ENCODE measurements around the gene UBAP2L. TPM values are rescaled to one million over a fixed set of nuclear protein-coding genes. Genes with fewer than 3 reads are reported as not detected.

UBAP2L gene
- total and polyA plus RNA-seq, 9 of the 15 experiments (the other 6 are each of a cell fraction or from before 2014, with no cell fraction given), result 75.0 to 245 (median 119) TPM

DNA sequence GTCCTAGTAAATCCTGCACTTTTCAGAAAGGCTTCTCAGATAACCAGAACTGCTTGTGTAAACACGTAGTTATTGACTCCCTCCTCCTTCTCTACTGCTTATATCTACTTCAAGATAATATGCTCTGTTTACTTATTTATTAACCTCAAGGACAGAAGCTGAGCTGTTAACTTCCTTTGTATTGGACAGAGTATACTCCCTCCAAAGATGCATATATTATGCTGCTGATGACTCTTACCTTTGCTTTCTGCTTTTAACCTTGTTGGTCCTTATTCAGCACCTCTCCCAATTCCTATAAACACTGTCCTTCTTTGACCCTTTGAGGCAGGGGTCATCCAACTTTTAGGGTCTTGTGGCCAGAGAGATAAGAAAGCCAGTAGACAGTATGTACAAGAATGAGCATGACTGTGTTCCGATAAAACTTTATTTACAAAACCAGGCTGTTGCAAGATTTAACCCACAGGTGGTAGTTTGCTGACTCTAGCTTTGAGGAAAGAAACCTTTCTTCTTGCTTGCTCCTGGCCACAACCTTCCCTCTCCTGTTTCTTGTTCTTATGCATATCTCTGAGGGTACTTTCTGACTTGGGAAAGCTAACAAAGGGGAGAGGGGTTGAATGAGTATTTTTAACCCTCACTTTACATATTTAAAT is 33.8 kb upstream of the UBAP2L start (continued):
- no peak for TF ChIP-seq ZNF609 (CRISPR knock-in tag; IDR thresholded peaks at IDR 0.05; ENCODE audit: borderline replicate concordance)
- no peak for TF ChIP-seq IRF2 (CRISPR knock-in tag; IDR thresholded peaks at IDR 0.05)
- no peak for TF ChIP-seq ZNF785 (CRISPR knock-in tag; IDR thresholded peaks at IDR 0.05)
- no peak for TF ChIP-seq BRD4 (IDR thresholded peaks at IDR 0.05)
- no peak for TF ChIP-seq BHLHE40 (IDR thresholded peaks at IDR 0.05; ENCODE audit: low read length)
- no peak for TF ChIP-seq ZNF41 (CRISPR knock-in tag; conservative IDR thresholded peaks at IDR 0.05)
- TF ChIP-seq CC2D1A (IDR thresholded peaks at IDR 0.05), result peak; percentile 77
- TF ChIP-seq, protein P1, sequence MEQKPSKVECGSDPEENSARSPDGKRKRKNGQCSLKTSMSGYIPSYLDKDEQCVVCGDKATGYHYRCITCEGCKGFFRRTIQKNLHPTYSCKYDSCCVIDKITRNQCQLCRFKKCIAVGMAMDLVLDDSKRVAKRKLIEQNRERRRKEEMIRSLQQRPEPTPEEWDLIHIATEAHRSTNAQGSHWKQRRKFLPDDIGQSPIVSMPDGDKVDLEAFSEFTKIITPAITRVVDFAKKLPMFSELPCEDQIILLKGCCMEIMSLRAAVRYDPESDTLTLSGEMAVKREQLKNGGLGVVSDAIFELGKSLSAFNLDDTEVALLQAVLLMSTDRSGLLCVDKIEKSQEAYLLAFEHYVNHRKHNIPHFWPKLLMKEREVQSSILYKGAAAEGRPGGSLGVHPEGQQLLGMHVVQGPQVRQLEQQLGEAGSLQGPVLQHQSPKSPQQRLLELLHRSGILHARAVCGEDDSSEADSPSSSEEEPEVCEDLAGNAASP (IDR thresholded peaks at IDR 0.05), result no peak; the same call in 1 of the 2 replicates
- TF ChIP-seq XRCC5 (IDR thresholded peaks at IDR 0.05; ENCODE audit: low read depth, low read length), result no peak
- TF ChIP-seq EZH2 (IDR thresholded peaks at IDR 0.05; ENCODE audit: borderline replicate concordance, low read depth, low read length), result no peak
- no peak for TF ChIP-seq RNF2 (IDR thresholded peaks at IDR 0.05)
- TF ChIP-seq SMARCA4 (IDR thresholded peaks at IDR 0.05), result peak; percentile 87
- TF ChIP-seq KLF16 (IDR thresholded peaks at IDR 0.05), result no peak
- no peak for TF ChIP-seq ELF4 (CRISPR knock-in tag; IDR thresholded peaks at IDR 0.05)
- no peak for TF ChIP-seq ZNF217 (CRISPR knock-in tag; IDR thresholded peaks at IDR 0.05)
- TF ChIP-seq ZBTB49 (CRISPR knock-in tag; IDR thresholded peaks at IDR 0.05; ENCODE audit: borderline replicate concordance), result no peak
- no peak for TF ChIP-seq TSHZ1 (CRISPR knock-in tag; IDR thresholded peaks at IDR 0.05)
